GM06990 (cell line): ENCODE results near the gene ZNF580.

Source experiments
- DNase-seq: peaks from one replicate; pipeline ENCODE4 v3.0.0-alpha.2; 2011; ENCODE audit not compliant: insufficient read length; ENCODE audit errors: extremely low read depth
- H3K27me3 ChIP-seq: replicated peaks from 2 replicates; pipeline ENCODE4 v1.6.0; 2011; ENCODE audit warnings: low read length; ENCODE audit not compliant: control insufficient read depth, insufficient read depth
- H3K36me3 ChIP-seq: 2 replicates; pipeline ENCODE4 v1.5.1; 2011; ENCODE audit warnings: low read length; ENCODE audit not compliant: control insufficient read depth, insufficient read depth
- H3K4me3 ChIP-seq: replicated peaks from 2 replicates; pipeline ENCODE4 v1.5.1; 2011; ENCODE audit warnings: low read depth, mild to moderate bottlenecking, control low read depth, low read length
- TF ChIP-seq, protein P1 (sequence below): IDR thresholded peaks from 2 replicates; pipeline ENCODE4 v1.5.1; 2011; ENCODE audit warnings: low read length, control low read depth, mild to moderate bottlenecking, inconsistent platforms; ENCODE audit not compliant: insufficient read depth, poor library complexity, severe bottlenecking

ZNF580 gene

DNA sequence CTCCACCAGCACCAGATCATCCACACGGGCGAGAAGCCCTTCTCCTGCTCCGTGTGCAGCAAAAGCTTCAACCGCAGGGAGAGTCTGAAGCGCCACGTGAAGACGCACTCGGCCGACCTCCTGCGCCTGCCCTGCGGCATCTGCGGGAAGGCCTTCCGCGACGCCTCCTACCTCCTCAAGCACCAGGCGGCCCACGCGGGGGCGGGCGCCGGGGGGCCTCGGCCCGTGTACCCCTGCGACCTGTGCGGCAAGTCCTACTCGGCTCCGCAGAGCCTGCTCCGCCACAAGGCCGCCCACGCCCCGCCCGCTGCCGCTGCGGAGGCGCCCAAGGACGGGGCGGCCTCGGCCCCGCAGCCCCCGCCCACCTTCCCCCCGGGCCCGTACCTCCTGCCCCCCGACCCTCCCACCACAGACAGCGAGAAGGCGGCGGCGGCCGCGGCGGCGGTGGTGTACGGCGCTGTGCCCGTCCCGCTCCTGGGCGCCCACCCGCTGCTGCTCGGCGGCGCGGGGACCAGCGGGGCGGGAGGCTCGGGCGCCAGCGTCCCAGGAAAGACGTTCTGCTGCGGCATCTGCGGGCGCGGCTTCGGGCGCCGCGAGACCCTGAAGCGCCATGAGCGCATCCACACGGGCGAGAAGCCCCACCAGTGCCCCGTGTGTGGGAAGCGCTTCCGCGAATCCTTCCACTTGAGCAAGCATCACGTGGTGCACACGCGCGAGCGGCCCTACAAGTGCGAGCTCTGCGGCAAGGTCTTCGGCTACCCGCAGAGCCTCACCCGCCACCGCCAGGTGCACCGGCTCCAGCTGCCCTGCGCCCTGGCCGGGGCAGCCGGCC, 25.9 kb upstream of the ZNF580 start:
- H3K27me3 ChIP-seq, result no peaks in the 10 kb centered on the region
- H3K4me3 ChIP-seq, result no peak overlapping the region
- TF ChIP-seq, protein P1, sequence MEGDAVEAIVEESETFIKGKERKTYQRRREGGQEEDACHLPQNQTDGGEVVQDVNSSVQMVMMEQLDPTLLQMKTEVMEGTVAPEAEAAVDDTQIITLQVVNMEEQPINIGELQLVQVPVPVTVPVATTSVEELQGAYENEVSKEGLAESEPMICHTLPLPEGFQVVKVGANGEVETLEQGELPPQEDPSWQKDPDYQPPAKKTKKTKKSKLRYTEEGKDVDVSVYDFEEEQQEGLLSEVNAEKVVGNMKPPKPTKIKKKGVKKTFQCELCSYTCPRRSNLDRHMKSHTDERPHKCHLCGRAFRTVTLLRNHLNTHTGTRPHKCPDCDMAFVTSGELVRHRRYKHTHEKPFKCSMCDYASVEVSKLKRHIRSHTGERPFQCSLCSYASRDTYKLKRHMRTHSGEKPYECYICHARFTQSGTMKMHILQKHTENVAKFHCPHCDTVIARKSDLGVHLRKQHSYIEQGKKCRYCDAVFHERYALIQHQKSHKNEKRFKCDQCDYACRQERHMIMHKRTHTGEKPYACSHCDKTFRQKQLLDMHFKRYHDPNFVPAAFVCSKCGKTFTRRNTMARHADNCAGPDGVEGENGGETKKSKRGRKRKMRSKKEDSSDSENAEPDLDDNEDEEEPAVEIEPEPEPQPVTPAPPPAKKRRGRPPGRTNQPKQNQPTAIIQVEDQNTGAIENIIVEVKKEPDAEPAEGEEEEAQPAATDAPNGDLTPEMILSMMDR, result no peak
- DNase-seq, result no peak
- peaks cover 21% of the 10 kb centered on the region for H3K36me3 ChIP-seq

DNA sequence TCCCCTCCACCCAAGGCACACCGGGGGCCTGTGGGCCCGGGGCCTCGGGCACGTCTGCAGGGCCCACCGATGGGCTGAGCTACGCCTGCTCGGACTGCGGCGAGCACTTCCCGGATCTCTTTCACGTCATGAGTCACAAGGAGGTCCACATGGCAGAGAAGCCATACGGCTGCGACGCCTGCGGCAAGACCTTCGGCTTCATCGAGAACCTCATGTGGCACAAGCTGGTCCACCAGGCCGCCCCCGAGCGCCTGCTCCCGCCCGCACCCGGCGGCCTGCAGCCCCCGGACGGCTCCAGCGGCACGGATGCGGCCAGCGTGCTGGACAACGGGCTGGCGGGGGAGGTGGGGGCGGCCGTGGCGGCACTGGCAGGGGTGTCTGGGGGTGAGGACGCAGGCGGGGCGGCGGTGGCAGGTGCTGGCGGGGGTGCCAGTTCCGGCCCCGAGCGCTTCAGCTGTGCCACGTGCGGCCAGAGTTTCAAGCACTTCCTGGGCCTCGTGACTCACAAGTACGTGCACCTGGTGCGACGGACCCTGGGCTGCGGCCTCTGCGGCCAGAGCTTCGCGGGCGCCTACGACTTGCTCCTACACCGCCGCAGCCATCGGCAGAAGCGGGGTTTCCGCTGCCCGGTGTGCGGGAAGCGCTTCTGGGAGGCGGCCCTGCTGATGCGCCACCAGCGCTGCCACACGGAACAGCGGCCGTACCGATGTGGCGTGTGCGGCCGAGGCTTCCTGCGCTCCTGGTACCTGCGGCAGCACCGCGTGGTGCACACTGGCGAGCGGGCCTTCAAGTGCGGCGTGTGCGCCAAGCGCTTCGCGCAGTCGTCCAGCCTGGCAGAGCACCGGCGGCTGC, 25.0 kb upstream of the ZNF580 start:
- TF ChIP-seq, protein P1, result no peak
- Histone ChIP-seq H3K36me3 (peaks cover 21% of the 10 kb centered on the region), H3K4me3 (no peak overlapping the region), H3K27me3 (no peaks in the 10 kb centered on the region)
- DNase-seq, result no peak

- Histone ChIP-seq H3K36me3 (peaks cover 21% of the 10 kb centered on the region), H3K4me3 (no peak overlapping the region), H3K27me3 (no peaks in the 10 kb centered on the region)
- TF ChIP-seq, protein P1, result no peak
- no peak for DNase-seq
Observed at GRCh38 chr19:55616395-55616875, 24.4 kb upstream of the ZNF580 start.

DNA sequence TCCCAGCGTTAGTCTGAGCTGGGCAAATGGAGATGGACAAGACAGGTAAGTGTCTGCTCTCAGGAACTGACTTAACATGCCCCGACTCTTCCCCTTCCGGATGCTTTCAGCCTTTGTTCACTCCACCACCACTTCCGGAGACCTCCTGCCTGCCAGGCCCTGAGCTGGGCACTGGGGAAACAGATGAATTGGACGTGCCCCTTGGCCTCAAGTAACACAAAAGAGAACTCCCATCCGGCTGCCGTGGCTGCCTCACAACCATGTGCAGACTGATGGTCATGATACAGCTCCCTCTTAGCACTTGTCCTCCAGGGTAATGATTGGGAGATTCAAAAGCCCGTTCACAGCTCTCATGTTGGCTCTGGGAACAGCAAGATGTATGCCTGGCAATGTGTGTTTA, 23.4 kb upstream of the ZNF580 start:
- no peak overlapping the region for H3K4me3 ChIP-seq
- DNase-seq, result no peak
- H3K36me3 ChIP-seq, result peaks cover 21% of the 10 kb centered on the region
- no peaks in the 10 kb centered on the region for H3K27me3 ChIP-seq
- TF ChIP-seq, protein P1, result no peak

DNA sequence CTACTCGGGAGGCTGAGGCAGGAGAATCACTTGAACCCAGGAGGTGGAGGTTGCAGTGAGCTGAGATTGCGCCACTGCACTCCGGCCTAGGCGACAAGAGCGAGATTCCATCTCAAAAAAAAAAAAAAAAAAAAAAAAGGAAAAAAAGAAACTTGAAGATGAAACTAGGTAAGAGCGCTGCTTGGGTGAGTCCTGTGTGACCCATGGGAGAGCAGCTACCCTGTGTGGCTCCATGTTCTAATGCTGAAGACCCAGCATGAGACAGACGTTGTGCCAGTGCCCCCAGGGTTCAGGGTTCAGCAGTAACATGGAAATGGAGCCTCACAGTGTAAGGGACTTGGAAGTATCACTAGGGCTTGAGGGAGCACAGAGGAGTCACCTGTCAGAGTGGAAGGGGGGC, 22.4 kb upstream of the ZNF580 start:
- peaks cover 21% of the 10 kb centered on the region for H3K36me3 ChIP-seq
- H3K4me3 ChIP-seq, result no peak overlapping the region
- H3K27me3 ChIP-seq, result no peaks in the 10 kb centered on the region
- TF ChIP-seq, protein P1, result no peak
- no peak for DNase-seq
